ENCODE data around the gene WDR76.
"Not testable (repeated sequence)": the region's sequence is repeated elsewhere in the genome, so short reads cannot be mapped to it uniquely, and the experiment has no call there.

The WDR76 gene

DNA sequence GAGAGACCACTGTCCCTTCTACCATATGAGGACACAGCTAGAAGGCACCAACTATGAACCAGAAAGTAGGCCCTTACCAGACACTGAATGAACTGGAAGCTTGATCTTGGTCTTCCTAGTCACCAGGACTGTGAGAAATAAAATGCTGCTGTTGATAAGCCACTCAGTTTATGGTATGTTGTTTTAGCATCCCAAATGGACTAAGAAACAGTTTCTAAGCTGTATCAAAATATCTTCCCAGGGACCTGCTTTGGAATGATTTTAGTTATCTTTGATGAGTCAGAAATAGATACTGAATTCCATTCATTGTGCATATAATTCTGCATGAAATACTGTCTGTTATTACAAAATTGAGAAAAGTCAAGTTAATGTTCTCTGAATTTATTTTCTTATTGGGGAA, 18.6 kb downstream of the WDR76 start:
- H3K36me3 ChIP-seq (ENCODE audit: control insufficient read depth in 2 of 2, insufficient read depth in 2 of 2, low read length in 2 of 2), result peaks cover 2 to 4% of the 10 kb centered on the region in 2 donors
- H3K9ac ChIP-seq (ENCODE audit: low read depth in 1 of 2, low read length in 2 of 2), result no peak overlapping the region
- no peaks in the 10 kb centered on the region for H3K9me3 ChIP-seq (ENCODE audit: control insufficient read depth in 2 of 2, low read length in 2 of 2)
- H3K27me3 ChIP-seq (ENCODE audit: control insufficient read depth in 2 of 2, insufficient read depth in 2 of 2, low read length in 2 of 2), result no peaks in the 10 kb centered on the region
- H3K27ac ChIP-seq (ENCODE audit: low read depth in 2 of 2, low read length in 2 of 2), result no peak overlapping the region
- H3K4me3 ChIP-seq (ENCODE audit: low read length in 2 of 2), result no peak overlapping the region
- H3K4me1 ChIP-seq (ENCODE audit: control insufficient read depth in 2 of 2, insufficient read depth in 2 of 2, low read length in 2 of 2), result no peaks in the 10 kb centered on the region

DNA sequence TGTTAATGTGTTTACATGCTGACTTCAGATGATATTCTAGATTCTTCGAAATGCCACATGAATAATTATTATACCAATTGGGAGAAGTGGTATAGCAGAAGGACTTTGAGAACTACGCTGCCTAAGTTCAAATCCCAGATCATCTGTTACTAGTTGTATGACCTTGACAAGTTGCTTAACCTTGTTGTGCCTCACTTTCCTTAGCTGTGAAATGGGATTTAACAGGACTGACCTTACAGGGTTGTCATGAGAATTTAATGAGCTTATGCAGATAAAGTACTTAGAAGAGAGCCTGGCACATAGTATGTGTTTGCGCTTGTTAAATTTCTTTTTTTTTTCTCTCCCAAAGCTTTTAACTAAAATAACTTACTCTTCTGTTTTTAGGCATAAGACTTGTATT, 24.4 kb downstream of the WDR76 start:
- H3K27ac ChIP-seq (ENCODE audit: low read depth in 2 of 2, low read length in 2 of 2), result no peak overlapping the region
- H3K27me3 ChIP-seq (ENCODE audit: control insufficient read depth in 2 of 2, insufficient read depth in 2 of 2, low read length in 2 of 2), result no peaks in the 10 kb centered on the region
- no peaks in the 10 kb centered on the region for H3K9me3 ChIP-seq (ENCODE audit: control insufficient read depth in 2 of 2, low read length in 2 of 2)
- no peaks in the 10 kb centered on the region for H3K4me1 ChIP-seq (ENCODE audit: control insufficient read depth in 2 of 2, insufficient read depth in 2 of 2, low read length in 2 of 2)
- no peak overlapping the region for H3K4me3 ChIP-seq (ENCODE audit: low read length in 2 of 2)
- peaks cover 0 to 4% of the 10 kb centered on the region in 2 donors for H3K36me3 ChIP-seq (ENCODE audit: control insufficient read depth in 2 of 2, insufficient read depth in 2 of 2, low read length in 2 of 2)
- H3K9ac ChIP-seq (ENCODE audit: low read depth in 1 of 2, low read length in 2 of 2), result no peak overlapping the region

DNA sequence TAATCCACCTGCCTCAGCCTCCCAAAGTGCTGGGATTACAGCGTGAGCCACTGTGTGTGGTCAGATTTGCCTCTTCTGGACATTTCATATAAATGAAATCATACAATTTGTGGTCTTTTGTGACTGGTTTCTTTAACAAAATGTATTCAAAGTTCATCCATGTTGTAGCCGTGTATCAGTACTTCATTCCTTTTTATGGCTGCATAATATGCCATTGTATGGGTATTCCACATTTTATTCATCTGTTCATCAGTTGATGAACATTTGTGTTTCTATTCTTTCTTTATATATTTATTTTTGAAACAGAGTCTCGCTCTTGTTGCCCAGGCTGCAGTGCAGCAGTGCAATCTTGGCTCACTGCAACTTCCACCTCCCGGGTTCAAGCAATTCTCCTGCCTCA, 25.8 kb downstream of the WDR76 start:
- Histone ChIP-seq H3K27me3 (ENCODE audit: control insufficient read depth in 2 of 2, insufficient read depth in 2 of 2, low read length in 2 of 2) (no peaks in the 10 kb centered on the region), H3K36me3 (ENCODE audit: control insufficient read depth in 2 of 2, insufficient read depth in 2 of 2, low read length in 2 of 2) (peaks cover 0 to 4% of the 10 kb centered on the region in 2 donors), H3K4me1 (ENCODE audit: control insufficient read depth in 2 of 2, insufficient read depth in 2 of 2, low read length in 2 of 2) (no peaks in the 10 kb centered on the region), H3K4me3 (ENCODE audit: low read length in 2 of 2) (no peak overlapping the region), H3K9ac (ENCODE audit: low read depth in 1 of 2, low read length in 2 of 2) (no peak overlapping the region), H3K9me3 (ENCODE audit: control insufficient read depth in 2 of 2, low read length in 2 of 2) (no peaks in the 10 kb centered on the region), H3K27ac (ENCODE audit: low read depth in 2 of 2, low read length in 2 of 2) (no peak overlapping the region)

DNA sequence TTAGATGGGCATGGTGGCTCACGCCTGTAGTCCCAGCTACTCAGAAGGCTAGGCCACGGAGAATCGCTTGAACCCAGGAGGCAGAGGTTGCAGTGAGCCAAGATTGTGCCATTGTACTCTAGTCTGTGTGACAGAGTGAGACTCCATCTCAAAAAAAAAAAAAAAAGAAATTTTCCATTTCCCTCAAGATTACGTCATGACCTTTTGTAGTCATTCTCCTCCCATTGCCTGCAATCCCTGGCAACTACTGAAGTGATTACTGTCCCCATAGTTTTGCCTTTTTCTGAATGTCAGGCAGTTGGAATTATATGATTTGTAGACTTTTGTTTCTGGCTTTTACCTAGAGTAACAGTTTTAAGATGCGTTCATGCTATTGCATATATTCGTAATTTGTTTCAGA, 28.0 kb downstream of the WDR76 start:
- Histone ChIP-seq H3K27me3 (ENCODE audit: control insufficient read depth in 2 of 2, insufficient read depth in 2 of 2, low read length in 2 of 2) (no peaks in the 10 kb centered on the region), H3K9me3 (ENCODE audit: control insufficient read depth in 2 of 2, low read length in 2 of 2) (no peaks in the 10 kb centered on the region), H3K9ac (ENCODE audit: low read depth in 1 of 2, low read length in 2 of 2) (no peak overlapping the region), H3K4me1 (ENCODE audit: control insufficient read depth in 2 of 2, insufficient read depth in 2 of 2, low read length in 2 of 2) (no peaks in the 10 kb centered on the region), H3K36me3 (ENCODE audit: control insufficient read depth in 2 of 2, insufficient read depth in 2 of 2, low read length in 2 of 2) (peaks cover 5 to 12% of the 10 kb centered on the region in 2 donors), H3K4me3 (ENCODE audit: low read length in 2 of 2) (no peak overlapping the region), H3K27ac (ENCODE audit: low read depth in 2 of 2, low read length in 2 of 2) (no peak overlapping the region)

DNA sequence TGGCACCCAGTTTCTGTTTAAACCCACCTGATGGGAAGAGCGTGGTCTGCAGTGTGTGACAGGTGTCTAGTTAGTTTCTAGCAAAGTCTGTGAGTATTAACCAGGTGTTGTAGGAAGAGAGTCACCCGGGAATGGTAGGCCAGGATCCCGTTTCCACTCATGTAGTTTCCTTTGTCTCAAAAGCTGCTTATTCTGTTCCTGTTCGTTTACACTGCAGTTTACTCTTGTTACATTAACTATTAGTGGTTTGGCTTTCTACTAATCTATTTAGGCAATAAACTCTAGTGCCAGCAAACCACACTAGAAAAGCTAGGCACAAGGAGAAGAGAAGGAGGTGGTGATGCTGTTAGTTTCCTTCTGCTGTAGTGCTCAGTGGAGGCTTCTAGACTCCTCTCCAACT, 32.7 kb downstream of the WDR76 start:
- H3K4me1 ChIP-seq (ENCODE audit: control insufficient read depth in 2 of 2, insufficient read depth in 2 of 2, low read length in 2 of 2), result no peaks in the 10 kb centered on the region
- no peaks in the 10 kb centered on the region for H3K9me3 ChIP-seq (ENCODE audit: control insufficient read depth in 2 of 2, low read length in 2 of 2)
- no peak overlapping the region for H3K4me3 ChIP-seq (ENCODE audit: low read length in 2 of 2)
- H3K9ac ChIP-seq (ENCODE audit: low read depth in 1 of 2, low read length in 2 of 2), result no peak overlapping the region
- H3K36me3 ChIP-seq (ENCODE audit: control insufficient read depth in 2 of 2, insufficient read depth in 2 of 2, low read length in 2 of 2), result peaks cover 9% of the 10 kb centered on the region in 2 donors
- H3K27me3 ChIP-seq (ENCODE audit: control insufficient read depth in 2 of 2, insufficient read depth in 2 of 2, low read length in 2 of 2), result no peaks in the 10 kb centered on the region
- no peak overlapping the region for H3K27ac ChIP-seq (ENCODE audit: low read depth in 2 of 2, low read length in 2 of 2)

DNA sequence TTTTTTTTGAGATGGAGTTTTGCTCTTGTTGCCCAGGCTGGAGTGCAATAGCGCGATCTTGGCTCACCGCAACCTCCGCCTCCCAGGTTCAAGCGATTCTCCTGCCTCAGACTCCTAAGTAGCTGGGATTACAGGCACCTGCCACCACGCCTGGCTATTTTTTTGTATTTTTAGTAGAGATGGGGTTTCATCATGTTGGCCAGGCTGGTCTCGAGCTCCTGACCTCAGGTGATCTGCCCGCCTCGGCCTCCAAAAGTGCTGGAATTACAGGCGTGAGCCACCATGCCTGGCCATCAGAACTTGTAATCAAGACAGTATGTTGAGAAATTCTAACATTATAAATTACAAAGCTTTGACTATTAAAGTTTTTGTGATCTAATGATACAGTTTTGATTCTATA, 39.8 kb downstream of the WDR76 start:
- not testable (repeated sequence) for H3K4me1 ChIP-seq (ENCODE audit: control insufficient read depth in 2 of 2, insufficient read depth in 2 of 2, low read length in 2 of 2)

DNA sequence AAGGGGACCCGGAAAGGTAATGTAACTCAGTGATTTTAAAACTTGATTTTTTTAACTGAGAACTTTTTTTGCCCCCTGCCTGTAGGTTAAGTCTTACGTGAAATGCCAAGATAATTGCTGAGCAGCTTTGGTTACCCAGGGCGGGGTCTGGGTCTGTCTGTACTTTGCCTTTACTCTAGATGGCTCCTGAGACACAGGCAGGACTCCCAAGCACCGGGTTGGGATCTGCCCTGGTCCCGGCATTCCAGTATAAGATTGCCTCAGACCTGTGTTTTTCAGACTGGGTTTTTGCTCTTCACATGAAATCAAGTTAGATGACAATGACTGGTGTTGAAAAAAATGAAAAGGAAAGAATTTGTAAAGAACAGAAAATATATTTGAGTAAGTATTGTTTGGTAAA, 40.3 kb downstream of the WDR76 start:
- H3K36me3 ChIP-seq (ENCODE audit: control insufficient read depth in 2 of 2, insufficient read depth in 2 of 2, low read length in 2 of 2), result peaks cover 0 to 5% of the 10 kb centered on the region in 2 donors
- no peaks in the 10 kb centered on the region for H3K27me3 ChIP-seq (ENCODE audit: control insufficient read depth in 2 of 2, insufficient read depth in 2 of 2, low read length in 2 of 2)
- no peaks in the 10 kb centered on the region for H3K9me3 ChIP-seq (ENCODE audit: control insufficient read depth in 2 of 2, low read length in 2 of 2)
- H3K27ac ChIP-seq (ENCODE audit: low read depth in 2 of 2, low read length in 2 of 2), result no peak overlapping the region
- no peak overlapping the region for H3K4me3 ChIP-seq (ENCODE audit: low read length in 2 of 2)
- no peaks in the 10 kb centered on the region for H3K4me1 ChIP-seq (ENCODE audit: control insufficient read depth in 2 of 2, insufficient read depth in 2 of 2, low read length in 2 of 2)
- H3K9ac ChIP-seq (ENCODE audit: low read depth in 1 of 2, low read length in 2 of 2), result no peak overlapping the region

More for the DNA sequence above, 39.8 kb downstream of the WDR76 start:
- H3K4me3 ChIP-seq (ENCODE audit: low read length in 2 of 2); H3K36me3 ChIP-seq (ENCODE audit: control insufficient read depth in 2 of 2, insufficient read depth in 2 of 2, low read length in 2 of 2); H3K27ac ChIP-seq (ENCODE audit: low read depth in 2 of 2, low read length in 2 of 2); H3K9me3 ChIP-seq (ENCODE audit: control insufficient read depth in 2 of 2, low read length in 2 of 2); H3K9ac ChIP-seq (ENCODE audit: low read depth in 1 of 2, low read length in 2 of 2); H3K27me3 ChIP-seq (ENCODE audit: control insufficient read depth in 2 of 2, insufficient read depth in 2 of 2, low read length in 2 of 2): not testable (repeated sequence)

DNA sequence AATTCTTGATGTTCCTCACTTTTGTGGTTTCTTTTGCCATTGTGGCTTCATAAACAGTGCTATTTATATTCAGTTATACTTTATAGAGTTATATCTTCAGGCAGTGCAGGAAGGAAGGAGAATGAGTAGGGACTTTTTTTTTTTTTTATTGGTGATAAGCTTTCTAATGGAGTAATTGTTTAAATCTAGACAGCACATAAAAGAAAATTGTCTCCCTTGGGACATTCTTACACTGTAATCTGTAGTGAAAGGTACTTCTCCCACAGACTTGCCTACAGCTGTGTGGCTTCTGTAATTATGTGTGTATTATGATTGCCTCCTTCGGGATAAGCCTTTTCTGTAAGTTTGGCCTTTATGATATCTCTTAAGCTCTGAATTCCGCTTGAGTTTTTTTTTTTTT, 41.6 kb downstream of the WDR76 start:
- peaks cover 0 to 5% of the 10 kb centered on the region in 2 donors for H3K36me3 ChIP-seq (ENCODE audit: control insufficient read depth in 2 of 2, insufficient read depth in 2 of 2, low read length in 2 of 2)
- H3K4me3 ChIP-seq (ENCODE audit: low read length in 2 of 2), result no peak overlapping the region
- H3K9me3 ChIP-seq (ENCODE audit: control insufficient read depth in 2 of 2, low read length in 2 of 2), result no peaks in the 10 kb centered on the region
- H3K4me1 ChIP-seq (ENCODE audit: control insufficient read depth in 2 of 2, insufficient read depth in 2 of 2, low read length in 2 of 2), result no peaks in the 10 kb centered on the region
- no peak overlapping the region for H3K9ac ChIP-seq (ENCODE audit: low read depth in 1 of 2, low read length in 2 of 2)
- H3K27me3 ChIP-seq (ENCODE audit: control insufficient read depth in 2 of 2, insufficient read depth in 2 of 2, low read length in 2 of 2), result no peaks in the 10 kb centered on the region
- no peak overlapping the region for H3K27ac ChIP-seq (ENCODE audit: low read depth in 2 of 2, low read length in 2 of 2)

DNA sequence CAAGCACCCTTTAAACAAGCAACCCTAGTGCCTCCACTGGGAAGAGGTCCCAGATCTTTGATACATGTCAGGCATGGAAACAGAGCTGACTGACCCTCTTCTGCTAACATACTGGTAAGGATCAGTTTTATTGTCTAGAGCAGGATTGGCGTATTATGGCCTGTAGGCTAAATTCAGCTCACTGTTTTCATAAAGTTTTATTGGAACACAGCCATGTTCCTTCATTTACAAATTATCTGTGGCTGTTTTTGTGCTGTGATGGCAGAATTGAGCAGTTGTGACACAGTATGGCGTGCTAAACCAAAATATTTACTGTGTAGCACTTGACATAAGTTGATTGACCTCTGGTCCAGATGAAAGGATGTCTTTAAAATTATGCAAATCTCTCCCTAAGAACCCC, 45.0 kb downstream of the WDR76 start:
- H3K4me1 ChIP-seq (ENCODE audit: control insufficient read depth in 2 of 2, insufficient read depth in 2 of 2, low read length in 2 of 2), result no peaks in the 10 kb centered on the region
- no peak overlapping the region for H3K4me3 ChIP-seq (ENCODE audit: low read length in 2 of 2)
- no peaks in the 10 kb centered on the region for H3K9me3 ChIP-seq (ENCODE audit: control insufficient read depth in 2 of 2, low read length in 2 of 2)
- no peak overlapping the region for H3K27ac ChIP-seq (ENCODE audit: low read depth in 2 of 2, low read length in 2 of 2)
- H3K36me3 ChIP-seq (ENCODE audit: control insufficient read depth in 2 of 2, insufficient read depth in 2 of 2, low read length in 2 of 2), result peaks cover 0 to 2% of the 10 kb centered on the region in 2 donors
- H3K9ac ChIP-seq (ENCODE audit: low read depth in 1 of 2, low read length in 2 of 2), result no peak overlapping the region
- no peaks in the 10 kb centered on the region for H3K27me3 ChIP-seq (ENCODE audit: control insufficient read depth in 2 of 2, insufficient read depth in 2 of 2, low read length in 2 of 2)

DNA sequence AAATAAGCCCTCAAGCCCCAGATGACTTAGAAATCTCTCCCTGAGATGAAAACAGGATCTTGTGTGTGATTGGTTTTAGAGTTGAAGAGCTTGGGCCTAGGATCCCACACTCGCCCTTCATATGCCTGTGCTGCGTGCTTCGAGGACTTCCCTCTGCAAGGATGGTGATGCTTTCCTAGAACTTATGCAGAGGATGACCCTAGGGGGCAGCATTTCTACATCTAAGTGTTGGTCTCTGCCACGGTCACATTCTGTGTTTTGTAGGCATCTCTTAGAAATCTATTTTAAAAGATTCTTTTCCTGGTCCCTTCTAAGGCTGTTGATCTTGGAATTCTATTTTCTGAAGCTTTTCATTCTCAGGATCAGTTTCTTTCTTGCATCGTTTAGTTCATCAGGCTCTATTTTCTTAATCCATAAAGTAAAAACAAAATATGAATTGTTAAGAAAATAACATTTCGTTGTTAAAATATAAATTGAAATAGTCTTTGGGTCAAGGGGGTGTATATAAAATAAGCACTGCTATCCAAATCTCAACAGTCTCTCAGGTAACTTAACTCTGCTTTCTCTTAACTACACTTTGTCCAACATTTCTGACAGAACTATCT, 45.7 kb downstream of the WDR76 start:
- no peak overlapping the region for H3K4me3 ChIP-seq (ENCODE audit: low read length in 2 of 2)
- H3K9ac ChIP-seq (ENCODE audit: low read depth in 1 of 2, low read length in 2 of 2), result no peak overlapping the region
- peaks cover 0 to 2% of the 10 kb centered on the region in 2 donors for H3K36me3 ChIP-seq (ENCODE audit: control insufficient read depth in 2 of 2, insufficient read depth in 2 of 2, low read length in 2 of 2)
- H3K4me1 ChIP-seq (ENCODE audit: control insufficient read depth in 2 of 2, insufficient read depth in 2 of 2, low read length in 2 of 2), result no peaks in the 10 kb centered on the region
- H3K27me3 ChIP-seq (ENCODE audit: control insufficient read depth in 2 of 2, insufficient read depth in 2 of 2, low read length in 2 of 2), result no peaks in the 10 kb centered on the region
- H3K9me3 ChIP-seq (ENCODE audit: control insufficient read depth in 2 of 2, low read length in 2 of 2), result no peaks in the 10 kb centered on the region
- H3K27ac ChIP-seq (ENCODE audit: low read depth in 2 of 2, low read length in 2 of 2), result no peak overlapping the region

DNA sequence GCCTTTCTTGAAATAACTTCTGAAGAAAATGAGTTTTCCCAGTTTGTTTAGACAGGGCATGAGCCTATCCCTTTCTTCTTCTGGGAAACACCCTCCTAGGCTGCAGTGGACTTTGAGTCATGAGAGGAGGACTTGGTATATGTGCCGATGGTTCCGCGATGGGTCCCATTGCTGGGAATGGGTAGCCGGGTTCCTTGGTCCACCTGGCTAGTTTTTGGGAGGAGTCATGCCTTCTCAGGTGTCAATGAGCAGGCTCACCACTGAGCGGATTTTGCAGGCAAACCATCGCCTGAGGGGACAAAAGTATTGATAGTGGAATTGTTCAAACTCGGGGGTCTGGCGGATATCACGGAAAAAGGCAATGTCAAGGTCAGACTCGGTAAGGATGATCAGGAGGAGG, 46.8 kb downstream of the WDR76 start:
- no peaks in the 10 kb centered on the region for H3K9me3 ChIP-seq (ENCODE audit: control insufficient read depth in 2 of 2, low read length in 2 of 2)
- no peak overlapping the region for H3K27ac ChIP-seq (ENCODE audit: low read depth in 2 of 2, low read length in 2 of 2)
- peaks cover 0 to 2% of the 10 kb centered on the region in 2 donors for H3K36me3 ChIP-seq (ENCODE audit: control insufficient read depth in 2 of 2, insufficient read depth in 2 of 2, low read length in 2 of 2)
- no peaks in the 10 kb centered on the region for H3K4me1 ChIP-seq (ENCODE audit: control insufficient read depth in 2 of 2, insufficient read depth in 2 of 2, low read length in 2 of 2)
- no peak overlapping the region for H3K9ac ChIP-seq (ENCODE audit: low read depth in 1 of 2, low read length in 2 of 2)
- H3K4me3 ChIP-seq (ENCODE audit: low read length in 2 of 2), result no peak overlapping the region
- H3K27me3 ChIP-seq (ENCODE audit: control insufficient read depth in 2 of 2, insufficient read depth in 2 of 2, low read length in 2 of 2), result no peaks in the 10 kb centered on the region

All from mucosa of rectum (tissue), 2 donors.